IPS-NIHi11 (cell line): ENCODE measurements around the gene TNNT2.

Experiments used
- DNase-seq: peaks from one replicate; pipeline ENCODE4 v3.0.0; 2012; ENCODE audit warnings: mixed read lengths, low spot score

Gene TNNT2

GRCh38 chr1:201334325-201335173 lies 42.9 kb downstream of the TNNT2 start:
- no peak for DNase-seq

- no peak for DNase-seq
Measured at GRCh38 chr1:201332616-201333335, 44.7 kb downstream of the TNNT2 start.

GRCh38 chr1:201332021-201332420 lies 45.5 kb downstream of the TNNT2 start:
- DNase-seq, result no peak

- no peak for DNase-seq
Measured at GRCh38 chr1:201331166-201331565, 46.3 kb downstream of the TNNT2 start.

GRCh38 chr1:201330541-201330940 lies 46.9 kb downstream of the TNNT2 start:
- no peak for DNase-seq

- no peak for DNase-seq
Measured at GRCh38 chr1:201329801-201330200, 47.7 kb downstream of the TNNT2 start.

GRCh38 chr1:201329286-201329685 lies 48.2 kb downstream of the TNNT2 start:
- DNase-seq, result no peak

- DNase-seq, result no peak
Measured at GRCh38 chr1:201328576-201328975, 48.9 kb downstream of the TNNT2 start.

- no peak for DNase-seq
Measured at GRCh38 chr1:201327687-201328240, 49.7 kb downstream of the TNNT2 start.

GRCh38 chr1:201326710-201327109 lies 50.8 kb downstream of the TNNT2 start:
- DNase-seq, result no peak

GRCh38 chr1:201325678-201326060 lies 51.8 kb downstream of the TNNT2 start:
- no peak for DNase-seq

- DNase-seq, result no peak
Measured at GRCh38 chr1:201324821-201325677, 52.4 kb downstream of the TNNT2 start.

- DNase-seq, result no peak
Measured at GRCh38 chr1:201324306-201324705, 53.2 kb downstream of the TNNT2 start.

- no peak for DNase-seq
Measured at GRCh38 chr1:201322653-201323510, 54.6 kb downstream of the TNNT2 start.

- DNase-seq, result no peak
Measured at GRCh38 chr1:201321826-201322390, 55.6 kb downstream of the TNNT2 start.

- no peak for DNase-seq
Measured at GRCh38 chr1:201320168-201320788, 57.2 kb downstream of the TNNT2 start.

GRCh38 chr1:201319631-201320030 lies 57.8 kb downstream of the TNNT2 start:
- DNase-seq, result no peak

GRCh38 chr1:201318504-201319340 lies 58.8 kb downstream of the TNNT2 start:
- no peak for DNase-seq

- DNase-seq, result no peak
Measured at GRCh38 chr1:201317551-201317950, 59.9 kb downstream of the TNNT2 start.
